IPS DF 19.7 (cell line): Measurements from ENCODE around the gene NTN1.

ENCODE experiments used
- DNase-seq: peaks from one replicate; pipeline ENCODE4 v3.0.0-alpha.2; 2013; ENCODE audit warnings: low read depth, low spot score

NTN1 gene

GRCh38 chr17:9158544-9159452 is 137.5 kb downstream of the NTN1 start:
- DNase-seq = no peak

GRCh38 chr17:9162275-9162985 is 141.1 kb downstream of the NTN1 start:
- DNase-seq = peak; percentile 5

GRCh38 chr17:9166788-9167187 is 145.5 kb downstream of the NTN1 start:
- DNase-seq = no peak

- DNase-seq = no peak
Measured at GRCh38 chr17:9167379-9167778, 146.1 kb downstream of the NTN1 start.

DNA sequence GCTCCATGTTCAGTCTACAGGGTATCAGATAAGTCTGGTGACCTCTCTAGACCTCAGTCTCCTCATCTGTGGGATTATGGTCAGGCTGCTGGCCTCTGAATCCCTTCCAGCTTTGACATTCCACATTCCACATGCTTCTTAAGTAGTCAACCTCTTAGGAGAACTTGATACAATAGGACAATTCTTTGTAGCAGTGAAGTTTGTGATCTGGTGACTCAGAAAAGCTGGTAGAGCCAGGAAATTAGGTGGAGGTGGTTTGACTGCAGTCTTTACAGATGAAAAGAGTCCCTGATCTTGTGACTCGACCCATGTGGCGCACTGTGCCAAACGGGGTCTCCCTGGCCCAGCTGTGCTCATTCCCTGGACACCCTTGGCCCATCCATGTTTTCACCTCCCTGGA is 147.8 kb downstream of the NTN1 start:
- no peak for DNase-seq

GRCh38 chr17:9170336-9170735 is 149.0 kb downstream of the NTN1 start:
- DNase-seq = no peak

DNA sequence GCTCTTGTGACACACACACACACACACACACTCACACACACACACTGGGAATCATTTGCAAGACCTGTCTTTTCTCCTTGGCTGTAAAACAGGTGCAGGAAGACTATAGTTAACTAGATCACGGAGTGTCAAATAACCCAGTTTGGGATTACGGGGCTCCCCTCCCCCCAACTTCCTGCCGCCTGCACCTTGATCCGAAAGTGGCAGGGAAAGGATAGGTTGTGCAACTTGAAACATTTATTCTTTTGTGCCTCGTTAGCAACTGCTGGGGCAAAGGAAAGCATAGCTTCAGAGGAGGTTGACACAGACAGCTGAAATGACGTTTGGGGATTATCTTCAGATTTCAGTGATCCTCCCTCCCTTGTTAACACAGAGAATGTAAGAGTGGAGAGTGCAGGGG is 149.5 kb downstream of the NTN1 start:
- peak; percentile 15 for DNase-seq

DNA sequence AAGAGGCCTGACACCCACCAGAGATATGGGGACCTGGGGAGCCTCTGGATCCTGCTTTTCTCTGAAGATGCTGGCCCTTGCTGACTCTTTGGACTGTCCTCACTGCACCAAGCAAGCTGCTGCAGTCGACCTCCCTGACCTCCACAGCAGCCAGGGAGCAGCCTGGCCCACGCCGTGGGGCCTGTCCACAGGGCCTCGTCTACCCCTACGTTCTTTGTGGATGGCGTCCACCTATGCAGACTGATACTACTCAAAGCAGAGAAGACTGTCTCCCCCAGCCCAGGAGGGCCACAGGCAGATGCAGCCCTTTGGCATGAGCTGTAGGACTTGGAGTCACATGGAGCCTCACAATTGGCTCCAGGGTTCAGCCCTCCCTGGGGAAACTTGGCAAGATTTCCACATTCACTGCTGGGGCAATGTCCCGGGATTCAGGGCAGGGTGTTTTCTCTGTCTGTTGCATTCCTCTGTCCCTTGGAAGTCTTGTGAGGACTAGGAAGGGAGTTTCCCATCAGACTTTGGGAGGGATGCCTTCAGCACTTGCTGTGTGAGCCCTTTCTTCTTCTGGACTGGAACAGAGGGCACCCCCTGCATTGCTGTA is 152.2 kb downstream of the NTN1 start:
- DNase-seq = no peak

GRCh38 chr17:9174312-9174711 is 153.0 kb downstream of the NTN1 start:
- DNase-seq = no peak

DNA sequence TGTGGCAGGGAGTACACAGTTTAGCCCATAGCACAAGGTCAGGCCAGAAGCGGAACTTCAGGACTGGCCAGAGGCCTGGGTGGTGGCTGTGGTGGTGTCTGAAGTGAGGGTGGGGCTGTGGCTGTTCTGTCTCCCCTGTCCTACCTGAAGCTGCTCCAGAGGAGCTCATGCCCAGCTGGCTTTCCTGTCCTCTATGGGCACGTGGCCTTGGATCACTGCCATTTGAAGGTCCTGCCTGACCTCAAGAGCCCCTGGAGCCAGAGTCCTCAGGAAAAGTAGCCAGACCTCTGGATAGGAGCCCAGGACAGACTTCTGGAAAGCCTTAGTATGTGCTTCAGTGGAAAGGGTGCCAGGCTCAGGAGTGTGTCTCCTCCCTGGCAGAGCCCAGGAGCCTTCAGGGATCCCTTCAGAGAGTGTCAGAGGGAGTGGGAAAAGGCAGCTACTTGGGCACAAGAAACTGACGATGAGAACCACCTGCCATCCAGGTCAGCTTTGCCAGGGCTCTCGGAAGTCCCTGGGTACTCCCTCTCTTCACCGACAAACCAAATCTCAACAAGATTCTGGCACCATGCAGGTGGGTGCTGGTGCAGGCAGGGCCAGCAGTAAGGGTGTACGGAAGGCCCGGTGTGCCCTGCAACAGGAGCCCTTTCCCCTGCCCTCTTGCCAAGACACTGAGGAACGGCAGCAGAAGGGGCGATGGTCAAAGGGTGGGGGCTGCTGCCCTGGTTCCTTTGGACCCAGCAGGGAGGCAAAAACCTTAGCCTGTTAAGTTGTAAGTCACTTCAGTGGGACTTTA is 153.7 kb downstream of the NTN1 start:
- DNase-seq = no peak

DNA sequence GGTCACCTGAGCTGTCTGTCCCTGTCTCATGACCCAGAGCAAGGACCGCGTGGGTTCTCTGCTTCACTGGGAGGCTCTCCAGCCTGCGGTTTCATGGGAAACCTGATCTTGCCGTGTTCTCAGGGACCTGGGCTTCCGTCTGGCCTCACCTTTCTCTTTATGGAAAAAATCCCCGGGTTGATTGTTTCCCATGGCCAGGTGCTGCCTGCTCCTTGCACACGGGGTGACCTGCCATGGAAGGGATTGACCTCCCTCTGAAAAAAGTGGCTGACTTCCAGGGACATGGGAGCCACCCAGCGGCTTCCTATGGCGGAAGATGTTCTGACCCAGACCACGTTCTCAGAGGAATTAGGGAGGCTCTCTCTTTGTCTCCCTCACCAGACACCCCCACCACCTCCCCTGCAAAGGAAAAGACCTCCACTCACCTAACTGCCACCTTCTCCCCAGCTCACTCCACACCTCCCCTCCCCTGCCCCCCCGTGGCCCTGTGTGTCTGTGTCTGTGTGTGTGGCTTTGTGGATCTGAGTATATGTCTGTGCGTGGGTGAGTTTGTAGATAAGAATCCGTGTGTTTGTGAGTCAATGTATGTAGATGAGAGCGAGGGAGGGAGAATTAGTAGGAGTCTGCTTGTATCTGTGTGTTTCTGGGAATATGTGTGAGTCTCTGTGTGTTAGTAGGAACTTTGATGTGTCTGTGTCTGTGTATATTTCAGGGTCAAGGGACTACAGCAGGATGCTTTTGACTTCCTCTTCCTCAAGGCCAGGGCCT is 154.6 kb downstream of the NTN1 start:
- DNase-seq = no peak

- no peak for DNase-seq
Measured at GRCh38 chr17:9177212-9177611, 155.9 kb downstream of the NTN1 start.

- no peak for DNase-seq
Measured at GRCh38 chr17:9178319-9178718, 157.0 kb downstream of the NTN1 start.

- no peak for DNase-seq
Measured at GRCh38 chr17:9179602-9180001, 158.3 kb downstream of the NTN1 start.

- DNase-seq = no peak
Measured at GRCh38 chr17:9181640-9182039, 160.3 kb downstream of the NTN1 start.

GRCh38 chr17:9183306-9183705 is 162.0 kb downstream of the NTN1 start:
- DNase-seq = no peak

DNA sequence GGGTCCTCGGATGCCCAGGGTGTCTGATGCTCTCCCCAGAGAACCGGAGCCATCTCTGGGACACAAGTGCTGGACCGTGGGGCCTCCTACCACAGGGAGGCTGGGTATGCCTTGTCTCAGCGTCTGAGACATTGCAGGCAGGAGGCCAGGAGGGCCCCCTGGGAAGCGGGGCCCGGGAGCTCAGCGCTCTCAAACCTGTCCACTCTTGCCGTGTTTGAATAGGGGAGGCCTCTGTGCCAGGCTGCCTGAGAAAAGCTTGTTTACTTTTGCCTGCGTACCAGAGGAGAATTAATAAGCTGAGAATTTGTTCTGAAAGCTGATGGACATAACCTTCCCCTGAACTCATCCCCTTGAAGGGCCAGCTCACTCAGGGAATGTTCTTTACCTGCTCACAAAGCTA is 163.8 kb downstream of the NTN1 start:
- DNase-seq = no peak

DNA sequence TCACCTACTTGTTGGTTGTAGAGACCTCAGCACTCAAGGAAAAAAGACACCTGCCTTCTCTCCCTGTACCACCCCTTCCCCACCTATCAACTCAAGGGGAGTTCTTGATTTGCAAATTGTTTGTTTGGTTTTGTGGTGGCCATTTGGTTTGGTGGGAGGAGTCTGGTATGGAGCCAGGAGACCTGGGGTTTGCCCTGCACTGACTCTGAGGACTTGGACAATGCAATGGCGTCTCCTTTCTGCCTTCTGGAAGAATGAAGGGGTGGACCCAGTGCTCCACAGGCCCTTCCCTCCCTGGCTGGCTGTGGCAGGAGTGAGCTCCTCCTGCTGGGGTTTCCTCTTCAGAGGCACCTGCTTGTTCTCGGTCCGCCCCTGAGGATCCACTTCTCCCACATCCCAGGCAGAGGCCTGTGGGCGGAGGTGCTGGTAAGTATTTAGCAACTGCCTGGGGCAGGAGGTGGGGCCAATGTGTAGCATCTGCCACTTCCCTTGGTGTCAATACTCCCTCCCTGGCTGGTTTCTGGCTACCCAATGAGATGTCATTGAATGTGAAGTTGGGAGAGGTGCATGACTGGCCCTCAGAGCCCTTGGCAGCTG is 164.5 kb downstream of the NTN1 start:
- no peak for DNase-seq

DNA sequence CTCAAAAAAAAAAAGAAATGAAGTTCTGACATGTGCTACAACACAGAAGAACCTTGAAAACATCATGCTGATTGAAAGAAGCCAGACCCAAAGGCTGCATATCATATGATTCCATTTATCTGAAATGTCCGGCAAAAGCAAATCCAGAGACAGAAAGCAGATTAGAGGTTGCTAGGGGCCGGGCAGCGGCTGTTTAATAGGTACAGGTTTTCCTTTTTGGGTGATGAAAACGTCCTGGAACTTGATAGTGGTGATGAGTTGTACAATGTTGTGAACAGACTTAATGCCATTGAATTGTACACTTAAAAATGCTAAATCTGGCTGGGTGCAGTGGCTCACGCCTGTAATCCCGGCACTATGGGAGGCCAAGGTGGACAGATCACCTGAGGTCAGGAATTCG is 166.5 kb downstream of the NTN1 start:
- DNase-seq = no peak

GRCh38 chr17:9188367-9188766 is 167.1 kb downstream of the NTN1 start:
- DNase-seq = no peak

GRCh38 chr17:9189870-9190269 is 168.6 kb downstream of the NTN1 start:
- DNase-seq = no peak
